ENCODE measurements around the gene MYCL. TPM values are rescaled to one million over a fixed set of nuclear protein-coding genes. Genes with fewer than 3 reads are reported as not detected.

Gene MYCL
- total and polyA plus RNA-seq, 2 of the 13 experiments (the other 11 are each of a cell fraction or from before 2014, with no cell fraction given): 0.31 to 1.7 TPM

GRCh38 chr1:39898648-39899603, 2.8 kb downstream of the MYCL start (continued):
- no peak for TF ChIP-seq SIN3B (IDR thresholded peaks at IDR 0.05; ENCODE audit: low read length)
- TF ChIP-seq CENPT (CRISPR knock-in tag; IDR thresholded peaks at IDR 0.05; ENCODE audit: low read depth): no peak
- no peak for TF ChIP-seq GATAD1 (CRISPR knock-in tag; IDR thresholded peaks at IDR 0.05)
- TF ChIP-seq ASH2L (IDR thresholded peaks at IDR 0.05; ENCODE audit: insufficient read length, low read depth, low read length): no peak
- TF ChIP-seq ZNF557 (CRISPR knock-in tag; IDR thresholded peaks at IDR 0.05): no peak
- TF ChIP-seq KMT2B (CRISPR knock-in tag; IDR thresholded peaks at IDR 0.05): no peak
- TF ChIP-seq, protein P1, sequence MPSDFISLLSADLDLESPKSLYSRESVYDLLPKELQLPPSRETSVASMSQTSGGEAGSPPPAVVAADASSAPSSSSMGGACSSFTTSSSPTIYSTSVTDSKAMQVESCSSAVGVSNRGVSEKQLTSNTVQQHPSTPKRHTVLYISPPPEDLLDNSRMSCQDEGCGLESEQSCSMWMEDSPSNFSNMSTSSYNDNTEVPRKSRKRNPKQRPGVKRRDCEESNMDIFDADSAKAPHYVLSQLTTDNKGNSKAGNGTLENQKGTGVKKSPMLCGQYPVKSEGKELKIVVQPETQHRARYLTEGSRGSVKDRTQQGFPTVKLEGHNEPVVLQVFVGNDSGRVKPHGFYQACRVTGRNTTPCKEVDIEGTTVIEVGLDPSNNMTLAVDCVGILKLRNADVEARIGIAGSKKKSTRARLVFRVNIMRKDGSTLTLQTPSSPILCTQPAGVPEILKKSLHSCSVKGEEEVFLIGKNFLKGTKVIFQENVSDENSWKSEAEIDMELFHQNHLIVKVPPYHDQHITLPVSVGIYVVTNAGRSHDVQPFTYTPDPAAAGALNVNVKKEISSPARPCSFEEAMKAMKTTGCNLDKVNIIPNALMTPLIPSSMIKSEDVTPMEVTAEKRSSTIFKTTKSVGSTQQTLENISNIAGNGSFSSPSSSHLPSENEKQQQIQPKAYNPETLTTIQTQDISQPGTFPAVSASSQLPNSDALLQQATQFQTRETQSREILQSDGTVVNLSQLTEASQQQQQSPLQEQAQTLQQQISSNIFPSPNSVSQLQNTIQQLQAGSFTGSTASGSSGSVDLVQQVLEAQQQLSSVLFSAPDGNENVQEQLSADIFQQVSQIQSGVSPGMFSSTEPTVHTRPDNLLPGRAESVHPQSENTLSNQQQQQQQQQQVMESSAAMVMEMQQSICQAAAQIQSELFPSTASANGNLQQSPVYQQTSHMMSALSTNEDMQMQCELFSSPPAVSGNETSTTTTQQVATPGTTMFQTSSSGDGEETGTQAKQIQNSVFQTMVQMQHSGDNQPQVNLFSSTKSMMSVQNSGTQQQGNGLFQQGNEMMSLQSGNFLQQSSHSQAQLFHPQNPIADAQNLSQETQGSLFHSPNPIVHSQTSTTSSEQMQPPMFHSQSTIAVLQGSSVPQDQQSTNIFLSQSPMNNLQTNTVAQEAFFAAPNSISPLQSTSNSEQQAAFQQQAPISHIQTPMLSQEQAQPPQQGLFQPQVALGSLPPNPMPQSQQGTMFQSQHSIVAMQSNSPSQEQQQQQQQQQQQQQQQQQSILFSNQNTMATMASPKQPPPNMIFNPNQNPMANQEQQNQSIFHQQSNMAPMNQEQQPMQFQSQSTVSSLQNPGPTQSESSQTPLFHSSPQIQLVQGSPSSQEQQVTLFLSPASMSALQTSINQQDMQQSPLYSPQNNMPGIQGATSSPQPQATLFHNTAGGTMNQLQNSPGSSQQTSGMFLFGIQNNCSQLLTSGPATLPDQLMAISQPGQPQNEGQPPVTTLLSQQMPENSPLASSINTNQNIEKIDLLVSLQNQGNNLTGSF (CRISPR knock-in tag; IDR thresholded peaks at IDR 0.05): no peak
- no peak for TF ChIP-seq GZF1 (CRISPR knock-in tag; IDR thresholded peaks at IDR 0.05)
- no peak for TF ChIP-seq ZNF256 (CRISPR knock-in tag; conservative IDR thresholded peaks at IDR 0.05)
- no peak for TF ChIP-seq ZNF251 (CRISPR knock-in tag; IDR thresholded peaks at IDR 0.05)
- no peak for TF ChIP-seq MED8 (CRISPR knock-in tag; IDR thresholded peaks at IDR 0.05; ENCODE audit: insufficient replicate concordance)
- TF ChIP-seq, protein P2, sequence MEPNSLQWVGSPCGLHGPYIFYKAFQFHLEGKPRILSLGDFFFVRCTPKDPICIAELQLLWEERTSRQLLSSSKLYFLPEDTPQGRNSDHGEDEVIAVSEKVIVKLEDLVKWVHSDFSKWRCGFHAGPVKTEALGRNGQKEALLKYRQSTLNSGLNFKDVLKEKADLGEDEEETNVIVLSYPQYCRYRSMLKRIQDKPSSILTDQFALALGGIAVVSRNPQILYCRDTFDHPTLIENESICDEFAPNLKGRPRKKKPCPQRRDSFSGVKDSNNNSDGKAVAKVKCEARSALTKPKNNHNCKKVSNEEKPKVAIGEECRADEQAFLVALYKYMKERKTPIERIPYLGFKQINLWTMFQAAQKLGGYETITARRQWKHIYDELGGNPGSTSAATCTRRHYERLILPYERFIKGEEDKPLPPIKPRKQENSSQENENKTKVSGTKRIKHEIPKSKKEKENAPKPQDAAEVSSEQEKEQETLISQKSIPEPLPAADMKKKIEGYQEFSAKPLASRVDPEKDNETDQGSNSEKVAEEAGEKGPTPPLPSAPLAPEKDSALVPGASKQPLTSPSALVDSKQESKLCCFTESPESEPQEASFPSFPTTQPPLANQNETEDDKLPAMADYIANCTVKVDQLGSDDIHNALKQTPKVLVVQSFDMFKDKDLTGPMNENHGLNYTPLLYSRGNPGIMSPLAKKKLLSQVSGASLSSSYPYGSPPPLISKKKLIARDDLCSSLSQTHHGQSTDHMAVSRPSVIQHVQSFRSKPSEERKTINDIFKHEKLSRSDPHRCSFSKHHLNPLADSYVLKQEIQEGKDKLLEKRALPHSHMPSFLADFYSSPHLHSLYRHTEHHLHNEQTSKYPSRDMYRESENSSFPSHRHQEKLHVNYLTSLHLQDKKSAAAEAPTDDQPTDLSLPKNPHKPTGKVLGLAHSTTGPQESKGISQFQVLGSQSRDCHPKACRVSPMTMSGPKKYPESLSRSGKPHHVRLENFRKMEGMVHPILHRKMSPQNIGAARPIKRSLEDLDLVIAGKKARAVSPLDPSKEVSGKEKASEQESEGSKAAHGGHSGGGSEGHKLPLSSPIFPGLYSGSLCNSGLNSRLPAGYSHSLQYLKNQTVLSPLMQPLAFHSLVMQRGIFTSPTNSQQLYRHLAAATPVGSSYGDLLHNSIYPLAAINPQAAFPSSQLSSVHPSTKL (CRISPR knock-in tag; IDR thresholded peaks at IDR 0.05): peak; percentile 33; the same call in 1 of the 2 replicates
- no peak for TF ChIP-seq ZNF432 (CRISPR knock-in tag; IDR thresholded peaks at IDR 0.05; ENCODE audit: borderline replicate concordance)
- TF ChIP-seq, protein P3, sequence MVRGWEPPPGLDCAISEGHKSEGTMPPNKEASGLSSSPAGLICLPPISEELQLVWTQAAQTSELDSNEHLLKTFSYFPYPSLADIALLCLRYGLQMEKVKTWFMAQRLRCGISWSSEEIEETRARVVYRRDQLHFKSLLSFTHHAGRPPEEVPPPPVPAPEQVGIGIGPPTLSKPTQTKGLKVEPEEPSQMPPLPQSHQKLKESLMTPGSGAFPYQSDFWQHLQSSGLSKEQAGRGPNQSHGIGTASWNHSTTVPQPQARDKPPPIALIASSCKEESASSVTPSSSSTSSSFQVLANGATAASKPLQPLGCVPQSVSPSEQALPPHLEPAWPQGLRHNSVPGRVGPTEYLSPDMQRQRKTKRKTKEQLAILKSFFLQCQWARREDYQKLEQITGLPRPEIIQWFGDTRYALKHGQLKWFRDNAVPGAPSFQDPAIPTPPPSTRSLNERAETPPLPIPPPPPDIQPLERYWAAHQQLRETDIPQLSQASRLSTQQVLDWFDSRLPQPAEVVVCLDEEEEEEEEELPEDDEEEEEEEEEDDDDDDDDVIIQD (CRISPR knock-in tag; IDR thresholded peaks at IDR 0.05; ENCODE audit: low read depth): peak; percentile 69
- TF ChIP-seq PBX3 (CRISPR knock-in tag; IDR thresholded peaks at IDR 0.05; ENCODE audit: borderline replicate concordance): no peak
- no peak for TF ChIP-seq NFE2 (CRISPR knock-in tag; IDR thresholded peaks at IDR 0.05)
- TF ChIP-seq PHF5A (CRISPR knock-in tag; IDR thresholded peaks at IDR 0.05; ENCODE audit: low read depth, unreplicated experiment): no peak
